A549 treated with Hydrocortisone at 1 μM for 4 hours (cell line): Measurements from ENCODE around the gene VCP. TPM values are rescaled to one million over a fixed set of nuclear protein-coding genes. Genes with fewer than 3 reads are reported as not detected.

Source experiments
- total RNA-seq: library from RNA; stranded (reverse); fragments of 200-300 nt; extraction: Qiagen RNA extraction; gene quantifications from 5 replicates; pipeline ENCODE4 v1.2.3, GENCODE V29; 2022

Gene VCP
- 265 to 303 TPM (median 277 TPM) in 5 replicates for total RNA-seq

DNA sequence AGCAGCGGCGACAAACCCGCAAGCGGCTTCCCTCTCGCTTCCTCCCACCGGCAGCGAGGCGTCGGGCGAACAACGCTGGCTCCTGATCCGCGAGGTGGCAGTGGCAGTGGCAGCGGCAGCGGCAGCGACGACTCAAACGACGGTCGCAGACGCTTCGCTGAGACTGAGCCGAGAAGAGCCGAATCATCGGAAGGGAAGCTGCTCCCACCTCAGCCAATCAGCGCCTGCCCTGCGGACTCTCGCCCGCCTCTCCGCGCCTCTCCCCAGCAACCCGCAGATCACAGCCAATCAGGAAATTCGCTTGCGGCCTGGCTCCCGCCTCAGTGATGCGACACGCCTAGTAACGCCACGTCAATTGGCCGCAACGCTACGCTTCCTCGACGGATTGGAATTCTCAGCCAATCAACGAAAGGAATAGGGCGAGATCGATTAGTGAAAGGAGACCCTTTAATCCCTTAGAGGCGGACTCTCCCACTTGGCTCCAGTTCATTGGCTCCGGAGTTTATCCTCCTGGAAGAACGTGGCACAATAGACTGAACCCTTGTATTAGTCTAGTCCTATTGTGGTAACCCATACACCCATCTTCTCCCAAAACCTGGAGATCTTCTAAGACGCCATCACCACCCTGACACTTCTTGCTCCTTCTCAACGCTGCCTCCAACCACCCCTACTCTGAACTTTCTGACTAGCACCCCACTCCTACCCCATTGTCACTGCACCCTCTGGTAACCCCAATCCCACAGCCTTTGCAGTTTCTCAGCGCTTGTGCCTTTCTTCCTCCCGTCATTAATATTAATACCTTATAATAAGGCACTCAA is at the start of gene VCP:
Gene VCP, minus strand, starts transcription at position 165 of the 818 bp plus-strand sequence. CDS start 272 bp downstream, outside the sequence.

DNA sequence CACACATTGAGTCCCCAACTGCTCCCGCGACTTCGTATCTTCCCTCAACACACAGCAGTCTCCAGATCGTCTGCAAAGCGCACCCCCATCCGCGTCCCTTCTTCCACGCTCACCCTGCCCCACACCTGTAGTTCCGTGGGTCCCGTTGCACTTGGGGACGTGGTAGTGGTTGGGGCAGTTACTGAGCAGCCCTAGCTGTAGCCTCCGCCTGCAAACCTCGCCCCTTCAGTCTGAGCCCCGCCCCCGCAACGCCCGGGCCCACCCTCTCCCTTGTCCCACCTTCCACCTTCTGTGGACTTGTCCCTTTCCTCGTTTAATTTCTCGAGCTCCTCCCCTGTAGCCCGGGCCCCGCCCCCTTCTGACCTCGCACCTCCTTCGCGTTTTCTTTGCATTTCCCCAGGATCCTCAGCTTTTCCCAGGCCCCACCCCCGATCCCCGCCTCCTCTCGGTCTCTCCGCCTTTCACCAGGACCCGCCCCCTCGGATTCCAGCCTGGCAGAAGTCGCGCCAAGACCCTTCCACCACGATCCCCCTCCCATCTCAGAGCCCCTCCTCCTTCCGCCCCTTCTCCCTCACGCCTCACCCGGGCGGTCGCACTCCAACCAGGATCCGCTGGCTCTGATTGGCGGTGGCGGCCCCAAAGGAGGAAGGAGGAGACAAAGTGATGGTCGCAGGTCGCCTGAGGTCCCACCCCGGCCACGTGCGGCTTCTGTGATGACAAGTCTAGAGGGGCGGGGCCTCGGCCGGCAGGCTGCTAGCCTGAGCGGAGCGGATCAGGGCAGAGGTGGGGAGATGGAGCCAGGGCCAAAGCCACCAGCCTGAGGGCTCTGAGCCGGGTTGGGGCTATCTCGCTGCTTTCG is 43.5 kb upstream of the VCP start, which contains the start of gene ATOSB:
Gene ATOSB, minus strand, starts transcription at position 183 of the 859 bp plus-strand sequence. CDS start 7,588 bp downstream, outside the sequence.

DNA sequence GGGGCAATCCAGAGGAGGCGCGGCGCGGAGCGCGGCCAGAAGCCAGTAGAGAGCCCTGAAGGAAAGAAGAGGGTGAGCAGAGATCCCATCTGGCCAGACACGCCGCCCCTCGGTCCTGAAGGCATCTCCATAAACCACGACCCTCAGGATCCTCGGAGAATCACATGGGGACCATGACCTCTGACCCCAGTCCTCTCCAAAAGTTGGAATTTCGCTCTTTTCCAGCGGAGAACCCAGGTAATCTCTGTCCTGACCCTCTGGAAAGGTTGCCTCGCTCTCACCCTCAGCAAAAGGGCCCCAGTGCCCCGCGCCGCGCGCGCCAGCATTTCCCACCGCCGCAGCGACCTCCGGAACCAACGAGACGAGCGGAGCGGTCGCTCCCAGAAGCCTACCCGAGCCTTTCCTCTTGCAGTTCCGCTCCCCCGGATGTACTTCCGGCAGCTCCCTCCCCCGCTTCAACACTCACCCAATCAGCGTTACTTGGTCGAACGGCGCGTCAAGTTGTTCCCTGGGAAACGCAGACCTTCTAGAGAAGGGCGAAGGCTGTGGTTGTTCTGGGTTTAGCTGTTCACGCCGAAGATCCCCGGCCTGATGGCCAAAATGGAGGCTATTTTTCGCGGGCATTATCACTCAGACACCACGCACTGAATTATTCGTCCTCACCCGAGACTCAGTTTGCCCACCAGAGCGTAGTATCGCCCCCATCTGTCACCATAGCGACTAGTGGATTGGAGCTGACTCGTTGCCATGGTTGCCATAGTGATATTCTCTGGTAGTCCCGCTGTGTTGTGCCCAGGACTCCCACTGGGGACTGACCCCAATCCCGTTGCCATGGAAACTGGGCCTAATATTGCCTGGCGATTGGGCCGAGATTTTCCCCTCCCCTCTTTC is 30.6 kb upstream of the VCP start, which contains the start of gene STOML2:
Gene STOML2, minus strand, starts transcription at position 363 of the 891 bp plus-strand sequence. Its CDS starts 37 bp downstream, at position 326.

DNA sequence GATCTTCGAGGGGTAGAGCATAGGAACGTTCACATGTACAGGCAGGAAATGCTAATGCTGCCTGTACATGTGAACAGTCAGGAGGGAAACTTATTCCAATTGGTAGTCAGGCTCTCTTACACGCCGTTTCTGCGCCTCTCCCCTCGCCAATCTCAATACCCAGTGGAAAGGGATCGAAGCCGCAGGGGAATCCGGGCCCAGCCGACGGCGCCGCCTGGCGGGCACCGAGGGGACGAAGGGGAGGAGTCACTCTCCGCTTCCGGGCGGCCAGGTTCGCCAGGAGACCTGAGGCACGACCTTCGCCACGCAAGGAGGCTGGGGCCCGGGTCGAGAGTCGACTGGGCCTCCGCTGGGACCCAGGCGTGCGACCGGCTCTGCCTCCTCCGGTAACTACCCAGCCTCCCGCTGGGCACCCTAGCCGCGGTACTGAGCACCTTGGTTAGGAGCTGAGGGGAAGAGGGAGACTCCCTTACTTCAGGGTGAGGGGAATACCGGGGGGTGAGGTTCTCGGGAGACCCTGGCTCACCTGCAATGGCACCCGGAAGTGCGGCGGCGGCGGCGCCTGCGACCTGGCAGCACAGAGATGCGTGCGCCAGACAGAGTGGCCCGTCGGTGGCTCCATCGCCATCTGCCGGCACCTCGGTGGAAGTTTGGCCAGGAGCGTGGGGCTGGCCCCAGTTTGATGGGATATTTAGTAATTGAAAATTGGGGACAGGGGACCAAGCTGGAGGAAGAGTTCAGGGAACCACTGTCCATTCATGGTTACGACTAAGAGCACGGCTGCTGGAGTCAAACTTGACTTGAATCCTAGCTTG is 23.8 kb upstream of the VCP start, which contains the start of gene PIGO:
Gene PIGO, minus strand, starts transcription at position 557 of the 815 bp plus-strand sequence. CDS start 1,026 bp downstream, outside the sequence.

DNA sequence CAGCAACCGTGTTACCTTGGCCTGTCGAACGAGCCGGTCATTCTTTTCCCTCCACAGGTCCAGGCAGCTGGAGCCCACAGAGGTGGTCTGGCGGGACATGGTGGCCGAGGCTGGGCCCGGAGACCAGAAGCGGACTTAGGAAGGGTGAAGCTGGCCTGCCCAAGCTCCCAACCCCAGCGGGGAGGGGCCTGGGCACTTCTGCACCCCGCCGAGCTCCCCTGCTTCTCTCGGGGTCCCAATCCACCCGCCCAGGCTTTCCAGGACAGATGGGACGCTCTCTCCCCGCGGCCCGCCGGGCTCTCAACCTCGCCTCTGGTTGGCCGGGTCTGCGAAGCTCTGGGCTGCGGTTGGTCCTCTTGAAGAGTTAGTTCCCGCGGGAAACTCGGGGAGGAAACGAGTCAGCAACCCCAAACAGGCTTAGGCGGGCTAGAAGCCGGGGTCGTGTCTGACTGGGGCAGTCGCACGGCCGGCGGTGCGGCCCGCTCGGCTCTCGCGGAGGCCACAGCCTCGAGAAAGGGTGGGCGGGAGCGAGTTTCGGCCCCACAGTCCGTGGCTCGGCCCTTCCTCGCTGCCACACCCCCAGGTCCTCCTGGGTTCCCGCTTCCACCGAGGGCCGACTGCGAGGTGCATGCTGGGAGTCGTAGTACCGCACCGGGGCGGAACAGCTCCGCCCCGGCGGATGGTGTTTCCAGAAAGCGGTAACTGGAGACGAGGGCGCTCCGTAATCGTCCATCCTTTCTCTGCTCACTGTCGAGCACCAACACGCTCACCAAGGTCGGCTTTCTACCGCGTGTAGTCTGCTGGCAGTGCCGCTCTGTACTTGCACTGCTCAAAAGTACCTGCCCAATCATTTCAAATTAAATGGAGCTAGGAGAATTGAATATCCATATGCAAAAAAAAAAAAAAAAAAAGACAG is 7.3 kb upstream of the VCP start, which contains the start of gene FANCG:
Gene FANCG, minus strand, starts transcription at position 517 of the 916 bp plus-strand sequence. Its CDS starts 418 bp downstream, at position 99.

Other genes starting within 250 kb of the VCP start
- 0.09 to 0.31 TPM (median 0.14 TPM) in 5 replicates for gene PHF24, start 114.3 kb downstream of the VCP start, total RNA-seq
- 7.8 to 12.8 TPM (median 11.1 TPM) in 5 replicates for gene DNAJB5, start 82.9 kb downstream of the VCP start, total RNA-seq
- gene FANCG, start 7.3 kb upstream of the VCP start, total RNA-seq, result 35.0 to 58.2 TPM (median 50.9 TPM) in 5 replicates
- 44.9 to 52.6 TPM (median 51.3 TPM) in 5 replicates for gene PIGO, start 24.0 kb upstream of the VCP start, total RNA-seq
- gene STOML2, start 30.5 kb upstream of the VCP start, total RNA-seq, result 221 to 272 TPM (median 252 TPM) in 5 replicates
- gene ATOSB, start 43.2 kb upstream of the VCP start, total RNA-seq, result 7.9 to 12.8 TPM (median 11.4 TPM) in 5 replicates
- gene UNC13B, start 89.4 kb upstream of the VCP start, total RNA-seq, result 9.6 to 13.1 TPM (median 10.8 TPM) in 5 replicates